Heart right ventricle (tissue), 16 donors: ENCODE data around the gene ECD. TPM values are rescaled to one million over a fixed set of nuclear protein-coding genes. Genes with fewer than 3 reads are reported as not detected.

Experiments
- ATAC-seq, 8 donors: fragments of 200-7000 bp; cut with Tn5 transposase; one replicate each; pipeline ENCODE4 v1.9.1; 2020; ENCODE audit warnings: mild to moderate bottlenecking in 8 of 8, moderate library complexity in 8 of 8, moderate number of reproducible peaks in 1 of 8
- DNase-seq, 2 donors: peaks; one replicate each; pipeline ENCODE4 v3.0.0-alpha.2; 2020
- H3K27ac ChIP-seq, 10 donors: fragments of 200-600 bp; sonication (generic) in 2 of 10; one replicate each; pipeline versions ENCODE4 v1.5.0 to v1.8.0; 2020 to 2022; ENCODE audit warnings: mild to moderate bottlenecking in 3 of 10
- H3K27me3 ChIP-seq, 7 donors: fragments of 200-600 bp; one replicate each; pipeline ENCODE4 v1.8.0; 2021 to 2022; ENCODE audit warnings: mild to moderate bottlenecking in 2 of 7
- H3K36me3 ChIP-seq, 9 donors: fragments of 200-600 bp; sonication (generic) in 1 of 9; one replicate each; pipeline versions ENCODE4 v1.5.0 to v1.8.0; 2020 to 2022; ENCODE audit warnings: mild to moderate bottlenecking in 2 of 9
- H3K4me1 ChIP-seq, 9 donors: fragments of 200-600 bp; sonication (generic) in 1 of 9; one replicate each; pipeline versions ENCODE4 v1.5.0 to v1.8.0; 2020 to 2022; ENCODE audit warnings: mild to moderate bottlenecking in 4 of 9
- H3K4me3 ChIP-seq, 10 donors: fragments of 200-600 bp; sonication (generic) in 2 of 10; one replicate each; pipeline versions ENCODE4 v1.5.0 to v1.8.0; 2020 to 2022; ENCODE audit warnings: mild to moderate bottlenecking in 7 of 10, moderate library complexity in 2 of 10
- H3K9me3 ChIP-seq, 11 donors: fragments of 200-600 bp in 10 of 11; sonication (generic) in 2 of 11; one replicate each; pipeline versions ENCODE4 v1.5.0 to v1.8.0; 2013 to 2022; ENCODE audit warnings: mild to moderate bottlenecking in 2 of 11, control low read depth in 1 of 11, moderate library complexity in 1 of 11
- WGBS, 2 donors: extraction: QIAGEN DNeasy Blood & Tissue Kit; methylation state at CpG; one replicate each; pipeline ENCODE4 v1.1.7; 2013; ENCODE audit warnings: inconsistent platforms in 1 of 2; 5-methylcytosine and 5-hydroxymethylcytosine counted together
- intact Hi-C, 10 donors: fragments of 100-400 bp; cut with DNase I; formaldehyde crosslinking; loops; one replicate each; pipeline versions ENCODE4 v1.11.1 to v1.14.2; 2022
- polyA plus RNA-seq, 2 donors: library from polyadenylated mRNA; stranded (reverse); fragments of 200-250 nt; gene quantifications; one replicate each; pipeline ENCODE4 v1.2.3, GENCODE V29; 2013
- total RNA-seq, 10 donors: library from RNA; stranded (reverse); fragmentation: NEBNext Ultra II Directional in 3 of 10; extraction: Animal tissue kit (Norgen Biotek cat#: 25700) in 3 of 10; gene quantifications; one replicate each; pipeline versions ENCODE4 v1.2.1 to v1.2.4, GENCODE V29; 2021 to 2023
- TF ChIP-seq, protein P1 (sequence below), 9 donors: fragments of 200-600 bp; sonication (generic) in 2 of 9; IDR thresholded peaks; one replicate each; pipeline versions ENCODE4 v1.5.0 to v1.8.0; 2021 to 2022; ENCODE audit warnings: antibody characterized with exemption in 9 of 9, mild to moderate bottlenecking in 5 of 9, moderate library complexity in 1 of 9
- donor health status: Arrhythmogenic right ventricular cardiomyopathy.
- donor health status: ischemic (EF 13 %, LVEDD 7.1; RV severe dilation, severe dysfunction).
- donor health status: healthy with polysubstance abuse.
- donor health status: DM: no; HTN: yes; CAD: no.
- donor health status: DM: no; HTN: no; CAD: no.
- donor health status: ischemic (EF 25% LVEDD 6.9; RV normal size, moderate dysfunction).
- donor health status: ischemic (EF 25% LVEDD 5.7; RV mildly dilated, moderate dysfunction).
- donor health status: healthy.
- donor health status: DM: yes; HTN: yes; CAD: no.
- donor health status: Ischemic cardiomyopathy.
- donor health status: ischemic (EF 35%, LVEDD 5.7; RV mildly dilated, moderate dysfunction).
- donor health status: nonischemic (EF 11% LVEDD 7.7; RV severe dilation, severe dysfunction).
- donor health status: DM: yes; HTN: yes; CAD: no.
- donor health status: PGD.
- donor health status: ischemic (EF 29% LVEDD 5.4; RV normal size, mild dysfunction).
- donor health status: nonischemic (EF 23%, LVEDD 6.1; RV moderate dilation, normal function).

ECD gene
- total and polyA plus RNA-seq, 12 donors: 5.8 to 22.9 (median 18.2) TPM

DNA sequence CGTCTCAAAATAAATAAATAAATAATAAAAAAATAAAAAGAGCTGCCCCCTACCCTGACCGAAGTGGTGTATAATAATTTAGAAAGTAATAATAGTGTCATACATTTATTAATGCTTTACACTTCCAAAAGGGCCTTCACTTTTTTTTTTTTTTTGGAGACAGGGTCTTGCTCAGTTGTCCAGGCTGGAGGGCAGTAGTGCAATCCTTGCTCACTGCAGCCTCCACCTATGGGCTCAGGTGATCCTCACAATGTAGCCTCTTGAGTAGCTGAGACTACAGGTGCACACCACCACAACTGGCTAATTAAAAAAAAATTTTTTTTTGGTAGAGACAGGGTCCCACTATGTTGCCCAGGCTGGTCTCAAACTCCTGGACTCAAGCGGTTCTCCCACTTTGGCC, 1.5 kb upstream of the ECD start:
- TF ChIP-seq, protein P1, sequence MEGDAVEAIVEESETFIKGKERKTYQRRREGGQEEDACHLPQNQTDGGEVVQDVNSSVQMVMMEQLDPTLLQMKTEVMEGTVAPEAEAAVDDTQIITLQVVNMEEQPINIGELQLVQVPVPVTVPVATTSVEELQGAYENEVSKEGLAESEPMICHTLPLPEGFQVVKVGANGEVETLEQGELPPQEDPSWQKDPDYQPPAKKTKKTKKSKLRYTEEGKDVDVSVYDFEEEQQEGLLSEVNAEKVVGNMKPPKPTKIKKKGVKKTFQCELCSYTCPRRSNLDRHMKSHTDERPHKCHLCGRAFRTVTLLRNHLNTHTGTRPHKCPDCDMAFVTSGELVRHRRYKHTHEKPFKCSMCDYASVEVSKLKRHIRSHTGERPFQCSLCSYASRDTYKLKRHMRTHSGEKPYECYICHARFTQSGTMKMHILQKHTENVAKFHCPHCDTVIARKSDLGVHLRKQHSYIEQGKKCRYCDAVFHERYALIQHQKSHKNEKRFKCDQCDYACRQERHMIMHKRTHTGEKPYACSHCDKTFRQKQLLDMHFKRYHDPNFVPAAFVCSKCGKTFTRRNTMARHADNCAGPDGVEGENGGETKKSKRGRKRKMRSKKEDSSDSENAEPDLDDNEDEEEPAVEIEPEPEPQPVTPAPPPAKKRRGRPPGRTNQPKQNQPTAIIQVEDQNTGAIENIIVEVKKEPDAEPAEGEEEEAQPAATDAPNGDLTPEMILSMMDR (IDR thresholded peaks at IDR 0.05): no peak
- no peaks in the 10 kb centered on the region for H3K27me3 ChIP-seq
- peak overlapping the region in 3 of 10 donors; percentile 76 to 95 (median 86) for H3K4me3 ChIP-seq
- WGBS, 2 donors: 96 to 97% methylated on average over 3 of the region's 3 CpGs
- peaks cover 0 to 40% (median 31%) of the 10 kb centered on the region in 9 donors for H3K4me1 ChIP-seq
- intact Hi-C loops: loop anchor here in 2 of 10 donors (10.0 kb wide), 2 partner anchors 75 to 805 kb away; partner anchors contain the start of gene P4HA1 (in 1 of the 2)
- no peaks in the 10 kb centered on the region for H3K9me3 ChIP-seq
- H3K36me3 ChIP-seq: peaks cover 0 to 15% (median 0%) of the 10 kb centered on the region in 9 donors
- peak overlapping the region in 2 of 10 donors; percentile 94 for H3K27ac ChIP-seq
- no peak for ATAC-seq
- DNase-seq: no peak

DNA sequence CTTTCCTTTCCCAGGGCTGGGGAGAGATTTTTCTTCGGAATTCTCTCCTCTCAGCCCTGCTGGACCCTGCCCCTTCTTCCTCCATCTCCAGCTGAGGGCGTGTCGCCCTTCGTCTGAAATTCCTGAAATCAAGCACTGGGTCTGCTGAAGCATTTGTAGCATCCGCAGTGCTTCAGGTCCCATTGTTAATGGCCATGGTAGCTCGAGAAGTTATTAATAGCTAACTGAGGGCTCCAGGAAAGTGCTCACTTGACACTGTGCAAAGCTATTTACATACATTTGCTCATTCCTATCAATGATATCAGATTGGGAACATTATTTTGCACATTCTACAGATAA, 626 bp upstream of the ECD start:
- Histone ChIP-seq H3K27me3 (no peaks in the 10 kb centered on the region), H3K36me3 (peaks cover 0 to 22% (median 4%) of the 10 kb centered on the region in 9 donors), H3K27ac (peak overlapping the region; percentile 87 to 98 (median 94)), H3K4me3 (peak overlapping the region; percentile 71 to 95 (median 86)), H3K9me3 (no peaks in the 10 kb centered on the region), H3K4me1 (peaks cover 0 to 47% (median 37%) of the 10 kb centered on the region in 9 donors)
- intact Hi-C loops: loop anchor here in 2 of 10 donors (10.0 kb wide), 2 partner anchors 74 to 804 kb away; partner anchors contain the start of gene P4HA1 (in 1 of the 2)
- WGBS, 2 donors: 0 to 1% methylated on average over 6 of the region's 6 CpGs
- ATAC-seq (peak in 6 of 8 donors; percentile 15 to 49 (median 26)), DNase-seq (no peak)
- TF ChIP-seq, protein P1 (IDR thresholded peaks at IDR 0.05): no peak

DNA sequence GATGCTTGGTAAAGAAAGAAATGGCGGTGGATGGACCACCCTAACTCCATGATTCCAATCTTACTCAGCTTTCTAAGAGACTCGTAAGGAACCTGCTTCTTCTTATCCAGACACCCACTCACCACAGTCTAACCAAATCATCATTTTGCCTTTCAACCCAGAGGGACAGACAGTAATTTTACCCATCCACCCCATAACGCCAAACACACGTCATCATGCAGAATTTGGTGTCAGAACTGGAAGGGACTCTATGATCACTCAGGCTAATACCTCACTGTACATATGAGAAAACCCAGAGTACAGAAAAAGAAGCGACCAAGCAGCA, 388 bp downstream of the ECD start:
- no peak for ATAC-seq
- WGBS, 2 donors: 6 to 7% methylated on average over 5 of the region's 5 CpGs
- peak overlapping the region; percentile 87 to 98 (median 94) for H3K27ac ChIP-seq
- no peaks in the 10 kb centered on the region for H3K27me3 ChIP-seq
- H3K36me3 ChIP-seq: peaks cover 0 to 32% (median 10%) of the 10 kb centered on the region in 9 donors
- no peaks in the 10 kb centered on the region for H3K9me3 ChIP-seq
- intact Hi-C loops: loop anchor here in 2 of 10 donors (10.0 kb wide), 2 partner anchors 73 to 803 kb away; partner anchors contain the start of gene P4HA1 (in 1 of the 2)
- DNase-seq: no peak
- peaks cover 0 to 57% (median 48%) of the 10 kb centered on the region in 9 donors for H3K4me1 ChIP-seq
- TF ChIP-seq, protein P1 (IDR thresholded peaks at IDR 0.05): no peak
- peak overlapping the region; percentile 71 to 95 (median 86) for H3K4me3 ChIP-seq

- peaks cover 0 to 61% (median 51%) of the 10 kb centered on the region in 9 donors for H3K4me1 ChIP-seq
- no peaks in the 10 kb centered on the region for H3K9me3 ChIP-seq
- WGBS, 2 donors: 86 to 91% methylated on average over 2 of the region's 2 CpGs
- H3K27me3 ChIP-seq: no peaks in the 10 kb centered on the region
- intact Hi-C loops: loop anchor here in 2 of 10 donors (10.0 kb wide), 2 partner anchors 72 to 802 kb away; partner anchors contain the start of gene P4HA1 (in 1 of the 2)
- no peak for DNase-seq
- peaks cover 0 to 37% (median 12%) of the 10 kb centered on the region in 9 donors for H3K36me3 ChIP-seq
- ATAC-seq: no peak
- H3K27ac ChIP-seq: peak overlapping the region in 5 of 10 donors; percentile 93 to 98 (median 94)
- TF ChIP-seq, protein P1 (IDR thresholded peaks at IDR 0.05): no peak
- H3K4me3 ChIP-seq: peak overlapping the region in 9 of 10 donors; percentile 71 to 95 (median 86)
Observed at GRCh38 chr10:73166972-73167371, 836 bp downstream of the ECD start.
